HepG2 (cell line): ENCODE measurements around the gene N4BP2L1. TPM values are rescaled to one million over a fixed set of nuclear protein-coding genes. Genes with fewer than 3 reads are reported as not detected.

ENCODE experiments used
- FOXO4 ChIP-seq: sonication (generic); formaldehyde crosslinking; conservative IDR thresholded peaks from 2 replicates; pipeline ENCODE4 v1.8.1; 2023; ENCODE audit warnings: missing genetic modification reagents
- GABPA ChIP-seq, 2 experiments: IDR thresholded peaks; 2 replicates each; pipeline ENCODE4 v1.6.1; 2011 to 2016; ENCODE audit warnings: low read depth in 2 of 2, low read length in 1 of 2, missing biosample characterization in 1 of 2, missing genetic modification characterization in 1 of 2
- GATAD2A ChIP-seq: IDR thresholded peaks from 2 replicates; pipeline ENCODE4 v1.6.1; 2016
- NFAT5 ChIP-seq: sonication (generic); formaldehyde crosslinking; IDR thresholded peaks from 2 replicates; pipeline ENCODE4 v1.4.0; 2020; ENCODE audit warnings: missing genetic modification reagents
- NFE2L2 ChIP-seq: fragments of 150-350 bp; IDR thresholded peaks from 2 replicates; pipeline ENCODE4 v1.6.1; 2014; ENCODE audit warnings: low read length
- SCMH1 ChIP-seq: sonication (generic); formaldehyde crosslinking; IDR thresholded peaks from 2 replicates; pipeline ENCODE4 v1.9.0; 2021; ENCODE audit warnings: missing genetic modification reagents, mild to moderate bottlenecking, borderline replicate concordance
- SETDB1 ChIP-seq: sonication (generic); formaldehyde crosslinking; IDR thresholded peaks from 2 replicates; pipeline ENCODE4 v1.5.1; 2020; ENCODE audit warnings: missing genetic modification reagents, mild to moderate bottlenecking, borderline replicate concordance
- SKIL ChIP-seq: sonication (generic); formaldehyde crosslinking; IDR thresholded peaks from 2 replicates; pipeline ENCODE4 v1.8.0; 2022; ENCODE audit warnings: missing genetic modification reagents, mild to moderate bottlenecking, moderate library complexity, borderline replicate concordance
- TP53 ChIP-seq: sonication (generic); formaldehyde crosslinking; conservative IDR thresholded peaks from 2 replicates; pipeline ENCODE4 v1.4.0; 2020; ENCODE audit warnings: missing genetic modification reagents
- ZIK1 ChIP-seq: sonication (generic); formaldehyde crosslinking; IDR thresholded peaks from 2 replicates; pipeline ENCODE4 v1.5.0; 2020; ENCODE audit warnings: mild to moderate bottlenecking, low read depth, missing genetic modification reagents, borderline replicate concordance
- ZNF234 ChIP-seq: sonication (generic); formaldehyde crosslinking; conservative IDR thresholded peaks from 2 replicates; pipeline ENCODE4 v1.5.1; 2020; ENCODE audit warnings: mild to moderate bottlenecking, missing genetic modification reagents
- ZNF3 ChIP-seq: IDR thresholded peaks from 2 replicates; pipeline ENCODE4 v1.7.0; 2017; ENCODE audit warnings: inconsistent platforms
- ZNF335 ChIP-seq: sonication (generic); formaldehyde crosslinking; IDR thresholded peaks from 2 replicates; pipeline ENCODE4 v1.4.0; 2020; ENCODE audit warnings: missing genetic modification reagents
- ZSCAN21 ChIP-seq: sonication (generic); formaldehyde crosslinking; IDR thresholded peaks from 2 replicates; pipeline ENCODE4 v1.8.0; 2022; ENCODE audit warnings: mild to moderate bottlenecking, missing genetic modification reagents, moderate library complexity, borderline replicate concordance
- polyA plus RNA-seq, 8 experiments: library from polyadenylated mRNA; depleted of rRNA in 3 of 8; stranded (reverse) in 7 of 8; unstranded in 1 of 8; fragments of >200 nt; fragmentation: Illumina TruSeq in 4 of 8; extraction: Trizol in 4 of 8; gene quantifications; 2 replicates each; pipeline versions ENCODE4 v1.2.1 to v1.2.3, GENCODE V29; 2011 to 2016; ENCODE audit warnings: low read depth in 4 of 8, missing spikeins in 1 of 8, mixed read lengths in 1 of 8; ENCODE audit not compliant: insufficient read depth in 1 of 8
- total RNA-seq, 5 experiments: library from RNA; depleted of rRNA; stranded (reverse); fragments of >200 nt; fragmentation: Illumina TruSeq; extraction: Trizol; gene quantifications; 2 replicates each; pipeline ENCODE4 v1.2.3, GENCODE V29; 2016; ENCODE audit warnings: low read depth in 1 of 5
- TF ChIP-seq, protein P1 (sequence below): sonication (generic); formaldehyde crosslinking; IDR thresholded peaks from 2 replicates; pipeline ENCODE4 v1.5.1; 2020; ENCODE audit warnings: mild to moderate bottlenecking, missing genetic modification reagents, moderate library complexity
- TF ChIP-seq, protein P2 (sequence below): sonication (generic); formaldehyde crosslinking; IDR thresholded peaks from 2 replicates; pipeline ENCODE4 v1.9.0; 2022; ENCODE audit warnings: missing genetic modification reagents, mild to moderate bottlenecking, borderline replicate concordance

Gene N4BP2L1
- total and polyA plus RNA-seq, 2 of the 13 experiments (the other 11 are each of a cell fraction or from before 2014, with no cell fraction given) = 13.2 to 34.5 TPM

- TF ChIP-seq SKIL (CRISPR knock-in tag) (peak; percentile 69; the same call in 1 of the 2 replicates), TP53 (CRISPR knock-in tag) (no peak; the same call in 1 of the 2 replicates), ZNF234 (CRISPR knock-in tag) (no peak), ZNF335 (CRISPR knock-in tag) (peak; percentile 38; the same call in 1 of the 2 replicates), GATAD2A (CRISPR knock-in tag) (peak; percentile 83), ZNF3 (CRISPR knock-in tag) (no peak), ZSCAN21 (CRISPR knock-in tag) (peak; percentile 44; the same call in 1 of the 2 replicates), NFAT5 (CRISPR knock-in tag) (no peak), SETDB1 (CRISPR knock-in tag) (no peak), GABPA (IDR thresholded peaks at IDR 0.05; ENCODE audit: low read depth, low read length) (peak; percentile 18; the same call in 1 of the 2 replicates), GABPA (CRISPR knock-in tag; IDR thresholded peaks at IDR 0.05; ENCODE audit: low read depth) (peak; percentile 72), NFE2L2 (no peak), ZIK1 (CRISPR knock-in tag) (no peak), SCMH1 (CRISPR knock-in tag) (no peak), FOXO4 (CRISPR knock-in tag) (0 out of 2 replicates have a peak, but pooled peaks have one; percentile 34)
- TF ChIP-seq, protein P1, sequence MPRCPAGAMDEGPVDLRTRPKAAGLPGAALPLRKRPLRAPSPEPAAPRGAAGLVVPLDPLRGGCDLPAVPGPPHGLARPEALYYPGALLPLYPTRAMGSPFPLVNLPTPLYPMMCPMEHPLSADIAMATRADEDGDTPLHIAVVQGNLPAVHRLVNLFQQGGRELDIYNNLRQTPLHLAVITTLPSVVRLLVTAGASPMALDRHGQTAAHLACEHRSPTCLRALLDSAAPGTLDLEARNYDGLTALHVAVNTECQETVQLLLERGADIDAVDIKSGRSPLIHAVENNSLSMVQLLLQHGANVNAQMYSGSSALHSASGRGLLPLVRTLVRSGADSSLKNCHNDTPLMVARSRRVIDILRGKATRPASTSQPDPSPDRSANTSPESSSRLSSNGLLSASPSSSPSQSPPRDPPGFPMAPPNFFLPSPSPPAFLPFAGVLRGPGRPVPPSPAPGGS (CRISPR knock-in tag) = peak; percentile 62
- TF ChIP-seq, protein P2, sequence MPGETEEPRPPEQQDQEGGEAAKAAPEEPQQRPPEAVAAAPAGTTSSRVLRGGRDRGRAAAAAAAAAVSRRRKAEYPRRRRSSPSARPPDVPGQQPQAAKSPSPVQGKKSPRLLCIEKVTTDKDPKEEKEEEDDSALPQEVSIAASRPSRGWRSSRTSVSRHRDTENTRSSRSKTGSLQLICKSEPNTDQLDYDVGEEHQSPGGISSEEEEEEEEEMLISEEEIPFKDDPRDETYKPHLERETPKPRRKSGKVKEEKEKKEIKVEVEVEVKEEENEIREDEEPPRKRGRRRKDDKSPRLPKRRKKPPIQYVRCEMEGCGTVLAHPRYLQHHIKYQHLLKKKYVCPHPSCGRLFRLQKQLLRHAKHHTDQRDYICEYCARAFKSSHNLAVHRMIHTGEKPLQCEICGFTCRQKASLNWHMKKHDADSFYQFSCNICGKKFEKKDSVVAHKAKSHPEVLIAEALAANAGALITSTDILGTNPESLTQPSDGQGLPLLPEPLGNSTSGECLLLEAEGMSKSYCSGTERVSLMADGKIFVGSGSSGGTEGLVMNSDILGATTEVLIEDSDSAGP (CRISPR knock-in tag) = peak; percentile 62; the same call in 1 of the 2 replicates
Observed at GRCh38 chr13:32427852-32428580, at the start of gene N4BP2L1 (continued).
